Measurements from ENCODE around the gene ABHD6.
A peak's percentile ranks its signal among the peaks of the same experiment; 100 is the strongest.
"Not testable (repeated sequence)": the region's sequence is repeated elsewhere in the genome, so short reads cannot be mapped to it uniquely, and the experiment has no call there.

ABHD6 gene

GRCh38 chr3:58323529-58324390, 86.2 kb downstream of the ABHD6 start:
- DNase-seq (ENCODE audit: low read depth) = no peak

DNA sequence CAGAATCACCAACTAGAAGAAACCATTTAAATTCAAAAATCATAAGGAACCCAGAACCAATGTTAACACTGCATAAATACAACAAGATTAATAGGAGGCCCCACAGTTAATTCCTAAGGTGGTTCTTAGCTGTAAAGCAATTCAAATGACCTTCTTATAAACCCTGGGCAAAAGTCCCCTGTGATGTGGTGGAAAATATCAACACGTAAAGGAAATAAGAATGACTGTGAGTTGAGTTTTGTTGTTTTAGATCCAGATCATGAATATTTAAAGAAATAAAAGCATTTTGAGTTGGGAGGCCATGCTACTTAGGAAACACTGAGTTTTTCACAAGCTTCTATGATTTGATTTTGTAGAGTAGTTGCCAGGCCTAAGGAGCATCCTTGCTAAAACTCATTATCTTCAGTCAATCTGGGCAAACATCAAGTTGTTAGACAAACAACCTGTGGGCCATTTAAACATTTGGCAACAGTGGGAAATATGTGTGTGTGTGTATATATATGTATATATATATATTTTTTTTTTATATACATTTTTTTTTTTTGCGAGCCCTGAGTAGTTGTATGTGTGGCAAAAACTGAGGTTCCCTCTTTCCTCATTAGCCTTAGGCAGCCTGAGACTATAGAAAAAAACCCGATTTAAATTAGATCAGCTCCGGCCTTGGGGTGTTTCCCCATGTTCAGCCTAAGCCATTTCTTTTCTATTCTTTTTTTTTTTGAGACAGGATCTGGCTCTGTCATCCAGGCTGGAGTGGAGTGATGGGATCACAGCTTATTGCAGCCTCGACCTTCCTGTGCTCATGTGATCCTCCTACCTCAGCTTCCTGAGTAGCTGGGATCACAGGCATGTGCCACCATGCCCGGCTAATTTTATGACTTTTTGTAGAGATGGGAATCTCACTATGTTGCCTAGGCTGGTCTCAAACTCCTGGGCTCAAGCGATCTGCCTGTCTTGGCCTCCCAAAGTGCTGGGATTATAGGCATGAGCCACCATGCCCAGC, 87.1 kb downstream of the ABHD6 start:
- no peak for DNase-seq (ENCODE audit: low read depth)

- no peak for DNase-seq (ENCODE audit: low read depth)
Observed at GRCh38 chr3:58325525-58325992, 88.0 kb downstream of the ABHD6 start.

GRCh38 chr3:58326267-58326900, 88.8 kb downstream of the ABHD6 start:
- no peak for DNase-seq (ENCODE audit: low read depth)

GRCh38 chr3:58329150-58329921, 91.7 kb downstream of the ABHD6 start:
- DNase-seq (ENCODE audit: low read depth) = no peak

GRCh38 chr3:58329922-58330413, 92.4 kb downstream of the ABHD6 start:
- DNase-seq (ENCODE audit: low read depth) = no peak

DNA sequence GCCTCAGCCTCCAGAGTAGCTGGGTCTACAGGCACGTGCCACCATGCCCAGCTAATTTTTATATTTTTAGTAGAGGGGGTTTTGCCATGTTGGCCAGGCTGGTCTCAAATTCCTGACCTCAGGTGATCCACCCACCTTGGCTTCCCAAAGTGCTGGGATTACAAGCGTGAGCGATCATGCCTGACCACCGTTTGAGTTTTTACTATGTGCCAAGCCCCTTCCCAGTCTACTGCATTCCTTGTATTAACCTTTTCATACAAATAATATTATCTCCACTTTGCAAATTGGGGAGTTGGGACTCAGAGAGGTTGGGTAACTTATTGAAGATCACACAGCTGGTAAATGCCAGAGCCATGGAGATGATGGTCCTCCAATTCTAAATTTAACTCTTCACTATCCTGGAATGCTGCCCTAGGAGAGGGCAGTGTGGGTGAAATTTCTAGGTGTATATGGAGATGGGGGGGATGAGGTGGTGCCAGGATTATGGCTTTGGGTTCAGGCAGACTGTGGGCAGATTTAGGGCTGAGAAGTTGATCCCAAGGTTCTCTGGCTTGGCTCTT, 94.1 kb downstream of the ABHD6 start:
- DNase-seq (ENCODE audit: low read depth) = no peak

DNA sequence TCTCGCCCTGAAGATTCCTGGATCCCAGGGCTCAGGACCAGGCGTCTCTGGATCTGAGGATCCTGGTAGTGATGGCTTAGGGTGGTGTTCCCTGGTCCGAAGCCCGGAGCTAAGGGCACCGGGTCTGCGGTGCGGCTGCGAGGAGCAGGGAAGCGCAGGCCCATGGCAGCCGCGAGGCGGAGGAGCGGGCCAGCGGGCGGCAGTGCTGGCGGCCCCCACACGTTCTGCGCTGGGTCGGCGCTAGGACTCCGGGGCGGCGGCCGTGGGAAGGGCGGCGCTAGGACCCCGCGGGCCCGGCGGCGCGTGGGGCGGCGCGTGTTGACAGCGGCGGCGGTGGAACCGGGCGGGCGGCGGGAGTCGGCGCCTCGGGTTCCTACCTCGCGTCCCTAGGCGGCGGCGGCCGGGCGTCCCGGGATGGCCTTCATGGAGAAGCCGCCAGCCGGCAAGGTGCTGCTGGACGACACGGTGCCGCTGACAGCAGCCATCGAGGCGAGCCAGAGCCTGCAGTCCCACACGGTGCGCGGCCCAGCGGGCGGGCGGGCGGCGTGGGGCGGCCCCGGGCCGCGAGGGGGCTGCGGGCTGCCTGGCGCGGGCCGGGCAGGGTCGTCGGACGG, 95.1 kb downstream of the ABHD6 start, which contains the start of gene PXK:
Gene PXK, plus strand, starts transcription at position 318 of the 614 bp plus-strand sequence. Its CDS starts 97 bp downstream, at position 415.
- DNase-seq (ENCODE audit: low read depth) = peak; percentile 65

- no peak for DNase-seq (ENCODE audit: low read depth)
Observed at GRCh38 chr3:58333206-58334012, 95.8 kb downstream of the ABHD6 start.

GRCh38 chr3:58334013-58334321, 96.4 kb downstream of the ABHD6 start:
- no peak for DNase-seq (ENCODE audit: low read depth)

DNA sequence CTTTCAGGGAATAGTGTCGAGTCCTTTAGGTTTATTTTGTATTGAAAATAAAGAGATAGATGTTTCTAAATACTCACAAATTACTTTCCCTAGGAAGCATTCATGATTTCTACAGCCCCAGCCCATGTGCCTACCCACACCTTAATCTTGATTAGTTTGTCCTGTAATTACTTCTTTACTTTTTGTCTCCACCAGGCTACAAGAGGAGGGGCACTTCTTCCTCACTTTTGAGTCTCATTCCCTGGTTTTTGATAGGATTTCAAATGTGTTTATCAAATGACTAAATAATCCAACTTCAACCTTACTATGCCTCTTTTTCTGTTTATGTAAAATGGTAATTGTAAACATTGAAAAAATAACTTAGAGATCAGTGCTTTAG, 96.9 kb downstream of the ABHD6 start:
- no peak for DNase-seq (ENCODE audit: low read depth)

GRCh38 chr3:58335652-58335947, 98.0 kb downstream of the ABHD6 start:
- no peak for DNase-seq (ENCODE audit: low read depth)

DNA sequence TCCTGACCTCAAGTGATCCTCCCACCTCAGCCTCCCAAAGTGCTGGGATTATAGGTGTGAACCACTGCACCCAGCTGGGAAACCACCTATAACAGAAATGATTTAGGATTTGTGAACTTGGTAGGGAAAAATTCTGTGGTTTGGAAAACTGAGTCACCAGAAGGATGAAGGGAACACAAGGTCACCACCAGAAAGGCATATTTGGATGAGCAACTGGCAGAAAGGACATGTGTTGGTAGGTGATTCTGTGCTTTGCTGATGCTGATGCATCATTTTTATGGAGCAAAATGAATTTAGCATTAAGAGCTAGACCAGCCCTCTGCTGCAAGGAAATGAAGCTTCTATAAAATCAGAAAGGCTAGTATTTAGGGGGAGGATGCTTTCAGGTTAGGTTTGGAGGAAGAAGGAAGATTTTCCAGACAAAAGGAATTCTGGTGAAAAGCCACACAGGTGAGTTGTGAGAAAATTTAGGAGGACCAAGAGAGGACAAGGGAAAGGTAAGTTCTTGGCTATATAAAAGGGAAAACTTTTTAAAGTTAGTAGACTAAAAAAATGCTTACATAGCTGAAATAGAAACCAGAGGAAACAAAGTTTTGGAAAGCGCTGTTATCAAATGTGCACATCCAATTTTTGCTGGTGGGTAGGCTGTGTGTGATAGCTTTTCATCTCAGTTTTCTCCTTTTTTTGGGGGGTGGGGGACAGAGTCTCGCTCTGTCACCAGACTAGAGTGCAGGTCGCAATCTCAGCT, 98.7 kb downstream of the ABHD6 start:
- no peak for DNase-seq (ENCODE audit: low read depth)

GRCh38 chr3:58337190-58337589, 99.6 kb downstream of the ABHD6 start:
- DNase-seq (ENCODE audit: low read depth) = no peak

GRCh38 chr3:58339146-58339545, 101.6 kb downstream of the ABHD6 start:
- DNase-seq (ENCODE audit: low read depth) = not testable (repeated sequence)

DNA sequence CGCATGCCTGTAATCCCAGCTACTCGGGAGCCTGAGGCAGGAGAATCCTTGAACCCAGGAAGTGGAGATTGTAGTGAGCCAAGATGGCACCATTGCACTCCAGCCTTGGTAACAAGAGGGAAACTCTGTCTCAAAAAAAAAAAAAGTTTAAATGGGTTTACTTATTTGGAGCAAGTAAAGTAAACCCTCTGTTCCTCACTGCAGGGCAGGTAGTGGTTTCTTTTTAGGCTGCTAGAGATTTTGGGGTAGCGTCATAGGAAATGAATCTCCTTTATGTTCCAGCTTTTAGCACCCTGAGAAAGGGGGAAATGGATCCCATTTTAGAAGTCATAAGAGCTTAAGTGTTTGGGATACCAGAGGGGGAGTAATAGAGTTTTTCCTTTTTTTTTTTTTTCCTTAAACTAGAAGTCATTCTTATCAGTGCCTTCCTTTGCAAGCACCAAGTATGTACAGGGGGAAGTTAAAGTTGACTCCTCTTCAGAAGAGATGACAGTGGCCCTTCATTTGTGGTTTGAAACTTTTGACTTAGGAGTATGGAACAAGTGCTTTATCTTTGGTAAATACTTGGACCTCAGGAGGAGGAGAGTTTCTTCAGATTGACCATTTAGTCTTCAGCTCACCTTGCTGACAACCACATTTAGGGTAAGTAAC, 103.1 kb downstream of the ABHD6 start:
- DNase-seq (ENCODE audit: low read depth) = no peak

GRCh38 chr3:58341376-58341775, 103.8 kb downstream of the ABHD6 start:
- DNase-seq (ENCODE audit: low read depth) = no peak

DNA sequence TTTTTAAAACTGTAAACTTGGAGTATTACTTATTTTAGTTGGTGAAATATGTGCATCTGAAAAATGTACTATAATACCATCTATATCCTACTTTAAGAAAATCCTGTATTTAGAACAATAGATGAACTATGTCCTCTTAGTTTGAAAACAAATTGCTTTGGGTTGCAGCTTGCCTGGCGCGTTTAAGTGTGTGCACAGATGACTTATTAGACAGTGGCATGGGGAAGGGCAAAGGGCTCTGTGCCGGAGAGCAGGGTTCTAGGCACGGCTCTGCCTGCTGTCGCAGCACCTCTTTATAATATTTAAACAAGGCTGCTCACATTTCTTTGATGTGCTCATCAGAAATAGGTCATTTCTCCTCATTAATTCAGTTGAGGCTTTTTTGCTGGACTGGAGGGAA, 105.1 kb downstream of the ABHD6 start:
- DNase-seq (ENCODE audit: low read depth) = no peak
